HG02571 (cell line): ENCODE measurements around the gene SEMA5A.
"Not testable (repeated sequence)": the region's sequence is repeated elsewhere in the genome, so short reads cannot be mapped to it uniquely, and the experiment has no call there.

Experiments
- ATAC-seq: cut with Tn5 transposase; IDR thresholded peaks from one replicate; pipeline ENCODE4 v1.9.1; 2021; ENCODE audit warnings: mild to moderate bottlenecking, moderate library complexity; ENCODE audit not compliant: unreplicated experiment

Gene SEMA5A

DNA sequence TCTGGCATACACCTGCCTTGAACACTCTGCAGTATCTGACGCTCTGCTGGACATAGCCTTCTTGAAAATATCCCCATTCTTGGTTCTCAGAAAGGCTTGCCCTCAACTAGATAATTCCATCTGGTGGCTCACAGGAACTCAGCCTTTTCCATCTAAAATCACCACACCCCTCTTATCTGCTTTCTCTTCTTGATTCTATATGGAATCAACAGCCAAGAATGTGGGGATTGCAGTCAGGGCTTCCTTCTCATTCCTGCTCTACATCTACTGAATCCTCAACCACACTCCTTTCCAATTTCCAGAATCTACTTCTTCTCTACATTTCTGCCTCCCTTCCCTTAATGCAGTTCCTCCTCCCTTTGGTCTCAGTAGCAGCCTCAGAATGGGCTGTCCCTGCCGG is 170.1 kb downstream of the SEMA5A start:
- ATAC-seq = no peak

DNA sequence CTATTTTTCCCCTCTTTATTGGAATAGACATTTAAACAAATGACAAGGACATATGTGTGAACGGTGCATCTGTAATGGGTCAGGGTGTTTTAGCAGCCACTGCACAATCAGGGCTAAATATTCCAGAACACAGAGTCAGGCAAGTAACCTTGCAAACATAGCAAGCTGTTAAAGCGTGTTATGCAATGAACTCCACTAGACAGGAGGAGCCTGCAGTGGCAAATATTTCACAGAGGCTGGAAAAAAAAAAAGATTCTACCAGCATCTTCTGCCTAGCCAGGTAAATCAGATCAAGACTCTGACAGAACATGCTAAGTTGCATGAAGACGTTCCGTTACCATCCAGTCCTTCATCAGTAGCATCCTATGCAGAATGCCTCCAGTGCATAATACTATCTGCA is 171.8 kb downstream of the SEMA5A start:
- ATAC-seq = no peak

- no peak for ATAC-seq
Observed at GRCh38 chr5:9373571-9373970, 172.3 kb downstream of the SEMA5A start.

DNA sequence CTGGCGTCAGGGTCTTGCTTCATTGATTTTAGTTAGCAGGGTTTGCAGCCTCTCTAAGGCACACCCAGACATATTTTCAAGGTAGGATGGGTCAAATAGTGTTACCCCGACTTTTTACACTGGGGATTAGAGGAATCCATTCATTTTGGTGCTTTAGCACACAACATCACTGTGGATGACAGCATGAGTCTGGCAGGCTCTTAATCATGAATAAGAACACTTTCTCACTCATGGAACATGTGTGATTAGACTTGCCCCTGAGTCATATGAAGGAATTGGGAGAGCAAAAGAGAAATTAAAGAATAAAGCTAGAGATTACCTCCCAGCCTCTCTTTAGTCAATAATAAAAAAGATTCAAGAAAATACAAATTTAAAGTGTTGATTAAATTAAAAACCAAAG is 175.6 kb downstream of the SEMA5A start:
- ATAC-seq = no peak

DNA sequence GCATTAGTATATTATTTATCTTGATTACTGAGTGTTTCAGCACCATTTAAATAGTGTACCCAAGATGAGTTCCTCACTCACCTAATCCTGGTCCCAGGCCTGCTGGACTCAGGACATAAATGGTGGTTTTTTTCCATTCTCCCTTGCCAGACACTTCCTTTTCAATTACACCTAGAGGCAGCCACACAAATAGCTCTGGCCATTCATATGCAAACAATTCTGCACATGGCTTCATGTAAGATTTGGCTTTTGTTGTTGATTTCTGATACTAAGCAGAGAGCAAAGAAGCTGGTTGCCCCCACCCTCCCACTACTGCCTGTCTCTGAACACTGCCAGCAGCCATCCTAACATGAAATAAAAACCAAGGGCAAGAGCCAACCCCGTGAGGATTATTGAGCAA is 180.4 kb downstream of the SEMA5A start:
- no peak for ATAC-seq

GRCh38 chr5:9363449-9363848 is 182.4 kb downstream of the SEMA5A start:
- peak; percentile 10 for ATAC-seq

- peak; percentile 34 for ATAC-seq
Observed at GRCh38 chr5:9363026-9363425, 182.8 kb downstream of the SEMA5A start.

- ATAC-seq = peak; percentile 41
Observed at GRCh38 chr5:9362600-9362999, 183.3 kb downstream of the SEMA5A start.

DNA sequence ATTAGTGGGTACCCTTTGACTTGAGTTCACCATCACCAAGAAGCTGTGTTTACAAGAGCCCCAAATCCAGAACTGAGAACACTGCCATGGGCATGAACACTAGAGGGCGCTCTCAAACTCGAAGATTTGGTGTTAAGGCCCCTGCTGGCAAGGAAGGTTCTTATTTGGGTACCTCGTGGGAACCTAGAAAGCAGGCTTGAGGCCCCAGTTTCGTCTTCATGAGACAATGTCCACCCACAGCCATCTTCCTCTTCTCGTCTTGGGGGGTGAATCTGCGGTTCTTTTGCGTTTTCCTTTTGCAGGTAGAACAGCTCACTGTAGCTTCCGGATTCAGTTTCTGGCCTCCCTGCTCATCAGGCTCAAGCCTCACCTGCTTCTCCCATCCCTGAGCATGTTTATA is 184.0 kb downstream of the SEMA5A start:
- ATAC-seq = peak; percentile 55

GRCh38 chr5:9358961-9359685 is 186.8 kb downstream of the SEMA5A start:
- ATAC-seq = no peak

GRCh38 chr5:9356351-9356825 is 189.5 kb downstream of the SEMA5A start:
- no peak for ATAC-seq

- no peak for ATAC-seq
Observed at GRCh38 chr5:9354336-9355081, 191.4 kb downstream of the SEMA5A start.

DNA sequence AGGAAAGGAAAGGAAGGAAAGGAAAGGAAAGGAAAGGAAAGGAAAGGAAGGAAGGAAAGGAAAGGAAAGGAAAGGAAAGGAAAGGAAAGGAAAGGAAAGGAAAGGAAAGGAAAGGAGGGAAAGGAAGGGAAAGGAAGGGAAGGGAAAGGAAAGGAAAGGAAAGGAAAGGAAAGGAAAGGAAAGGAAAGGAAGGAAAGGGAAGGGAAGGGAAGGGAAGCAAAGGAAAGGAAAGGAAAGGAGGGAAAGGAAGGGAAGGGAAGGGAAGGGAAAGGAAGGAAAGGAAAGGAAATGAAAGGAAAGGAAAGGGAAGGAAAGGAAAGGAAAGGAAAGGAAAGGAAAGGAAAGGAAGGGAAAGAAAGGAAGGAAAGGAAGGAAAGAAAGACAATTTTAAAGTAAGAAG is 192.8 kb downstream of the SEMA5A start:
- not testable (repeated sequence) for ATAC-seq

- ATAC-seq = no peak
Observed at GRCh38 chr5:9351546-9351945, 194.3 kb downstream of the SEMA5A start.

- no peak for ATAC-seq
Observed at GRCh38 chr5:9350301-9350797, 195.5 kb downstream of the SEMA5A start.

DNA sequence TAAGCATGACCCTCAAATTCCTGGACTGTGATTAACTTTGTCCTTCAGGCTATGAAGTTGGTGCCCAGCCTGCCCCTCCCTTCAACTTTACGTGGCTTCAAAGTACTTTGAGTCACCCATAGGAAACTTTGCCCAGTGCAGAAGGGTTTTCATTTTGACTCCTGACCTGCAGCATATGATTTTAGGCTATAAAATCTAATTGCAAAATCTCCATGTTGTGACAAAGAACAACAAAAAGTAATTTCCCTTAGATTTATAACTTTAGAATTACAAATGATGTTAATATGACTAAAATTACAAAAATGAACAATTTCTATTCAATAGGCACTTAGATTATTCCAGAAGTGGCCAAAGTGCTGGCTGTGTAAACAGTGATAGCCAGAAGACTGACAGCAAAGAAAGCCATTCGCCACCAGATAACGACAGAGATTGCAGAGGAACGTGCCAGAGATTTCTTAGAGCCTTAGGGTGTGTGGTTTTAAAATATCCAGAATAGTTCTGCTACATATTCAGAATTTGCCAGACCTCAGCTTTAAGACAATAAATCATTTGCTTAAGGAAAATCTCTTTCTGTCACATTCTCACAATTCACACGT is 197.4 kb downstream of the SEMA5A start:
- ATAC-seq = no peak

- no peak for ATAC-seq
Observed at GRCh38 chr5:9347541-9348295, 198.2 kb downstream of the SEMA5A start.

DNA sequence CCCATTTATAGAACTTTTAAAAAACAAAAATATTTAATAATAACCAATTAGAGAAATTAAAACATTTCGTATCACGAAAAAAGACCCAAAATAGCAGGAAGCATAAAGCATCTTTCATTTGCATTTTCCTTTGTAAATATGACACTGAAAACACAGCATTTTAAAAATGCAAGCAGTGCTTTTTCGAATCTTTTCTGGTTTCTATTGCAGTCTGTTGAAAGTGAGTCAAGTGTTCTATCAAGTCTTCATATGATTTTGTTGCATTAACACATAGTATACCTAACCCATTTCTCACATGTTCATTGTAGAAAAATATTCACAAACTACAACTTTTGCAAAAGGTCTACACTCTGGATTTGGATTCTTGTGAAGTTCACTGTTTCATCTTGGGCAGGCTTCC is 198.8 kb downstream of the SEMA5A start:
- no peak for ATAC-seq

GRCh38 chr5:9344751-9345240 is 201.1 kb downstream of the SEMA5A start:
- no peak for ATAC-seq

- ATAC-seq = no peak
Observed at GRCh38 chr5:9343146-9343850, 202.6 kb downstream of the SEMA5A start.
